HG02623 (cell line): Measurements from ENCODE around the gene TGFBR3.
"Not testable (repeated sequence)": the region's sequence is repeated elsewhere in the genome, so short reads cannot be mapped to it uniquely, and the experiment has no call there.

Experiments used
- ATAC-seq: cut with Tn5 transposase; IDR thresholded peaks from one replicate; pipeline ENCODE4 v1.9.1; 2021; ENCODE audit warnings: moderate library complexity; ENCODE audit not compliant: unreplicated experiment

TGFBR3 gene

DNA sequence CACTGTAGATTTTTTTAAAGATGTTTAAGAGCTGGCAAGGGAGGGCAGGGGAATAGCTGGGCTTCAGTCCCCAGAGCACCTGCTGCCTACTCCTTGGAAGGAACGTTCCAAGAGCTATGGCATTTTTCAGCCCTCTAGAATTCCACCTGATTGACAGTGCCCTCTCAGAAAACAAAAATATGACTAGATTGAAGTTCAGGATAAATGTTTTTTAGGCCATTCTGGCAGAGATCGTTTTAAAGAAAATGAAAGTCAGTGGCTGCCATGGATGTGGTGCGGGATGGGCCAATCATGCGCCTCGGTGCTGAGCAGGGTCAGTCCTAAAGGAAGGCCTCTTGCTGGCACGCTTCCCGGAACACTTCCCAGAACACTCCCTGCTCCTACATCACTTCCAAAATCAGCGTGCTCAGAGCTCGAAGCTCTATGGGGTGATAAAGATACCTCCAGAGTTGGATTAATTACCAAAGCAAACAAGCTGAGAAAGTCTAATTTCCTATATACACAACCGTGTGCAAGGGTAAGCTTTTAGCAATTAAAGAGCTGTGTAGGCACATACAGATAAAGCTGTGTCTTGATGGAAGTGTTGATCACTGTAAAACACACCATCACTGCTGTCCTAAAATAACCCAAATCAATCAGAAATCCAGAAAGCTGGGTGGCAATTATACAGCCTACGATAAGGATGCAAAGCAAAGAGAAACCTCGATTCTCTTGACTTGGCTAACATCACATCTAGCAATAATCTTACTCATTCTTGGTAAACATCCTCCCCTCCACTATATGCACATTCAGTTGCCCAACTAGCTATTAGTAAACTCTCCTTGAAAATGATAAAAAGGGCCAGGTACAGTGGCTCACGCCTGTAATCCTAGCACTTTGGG is 34.6 kb downstream of the TGFBR3 start:
- ATAC-seq: no peak

- no peak for ATAC-seq
These were observed 35.2 kb downstream of the TGFBR3 start for GRCh38 chr1:91850708-91851107.

DNA sequence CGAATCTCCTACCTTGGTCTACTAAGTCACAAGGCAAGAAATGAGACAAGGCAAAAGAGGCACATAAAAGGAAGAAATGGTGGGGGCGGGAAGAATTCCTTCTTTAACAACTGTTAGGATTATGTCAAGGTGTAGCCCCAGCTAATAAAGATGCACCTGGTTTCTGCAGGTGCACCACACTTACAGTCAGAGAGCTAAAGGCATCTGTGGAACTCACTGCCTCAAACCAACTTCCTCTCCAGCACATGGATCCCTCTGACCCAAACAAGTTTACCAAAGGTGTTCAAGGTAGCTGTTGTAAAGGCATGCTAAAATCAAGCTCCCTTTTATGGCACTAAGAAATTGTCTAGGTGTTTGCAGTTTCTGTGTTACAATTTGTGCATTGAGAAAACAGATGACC is 38.1 kb downstream of the TGFBR3 start:
- ATAC-seq: no peak

- no peak for ATAC-seq
These were observed 39.3 kb downstream of the TGFBR3 start for GRCh38 chr1:91846639-91847013.

DNA sequence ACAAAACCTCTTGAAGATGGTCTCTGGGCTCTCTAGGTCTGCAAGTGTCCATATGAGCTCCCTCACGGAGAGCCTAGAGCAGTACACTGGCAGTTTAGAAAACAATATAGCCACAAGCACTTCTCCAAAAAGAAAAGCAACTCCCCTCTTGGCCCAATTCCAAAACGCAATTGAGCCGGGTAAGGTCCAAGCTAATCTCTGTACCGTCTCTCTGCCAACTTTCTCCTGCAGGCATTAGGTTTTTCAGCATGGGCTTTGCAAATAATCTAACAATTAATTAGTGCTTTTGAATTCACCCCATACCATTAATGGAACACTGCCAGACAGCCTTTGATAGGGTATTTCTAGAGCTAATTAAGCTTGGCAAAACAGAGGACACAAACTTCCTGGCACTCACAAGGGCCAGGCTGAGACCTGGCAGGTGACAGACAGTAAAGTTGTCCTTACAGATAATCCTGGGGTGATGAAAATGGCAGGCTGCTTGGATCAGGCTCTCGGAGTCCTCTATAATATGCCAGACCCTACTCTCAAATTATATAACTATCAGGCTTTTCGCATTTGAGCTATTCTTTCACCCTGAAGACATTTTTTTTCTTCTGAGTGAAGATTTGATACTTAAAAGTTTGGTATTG is 39.8 kb downstream of the TGFBR3 start:
- ATAC-seq: no peak

GRCh38 chr1:91844862-91845528 is 41.0 kb downstream of the TGFBR3 start:
- no peak for ATAC-seq

- no peak for ATAC-seq
These were observed 42.1 kb downstream of the TGFBR3 start for GRCh38 chr1:91843843-91844242.

DNA sequence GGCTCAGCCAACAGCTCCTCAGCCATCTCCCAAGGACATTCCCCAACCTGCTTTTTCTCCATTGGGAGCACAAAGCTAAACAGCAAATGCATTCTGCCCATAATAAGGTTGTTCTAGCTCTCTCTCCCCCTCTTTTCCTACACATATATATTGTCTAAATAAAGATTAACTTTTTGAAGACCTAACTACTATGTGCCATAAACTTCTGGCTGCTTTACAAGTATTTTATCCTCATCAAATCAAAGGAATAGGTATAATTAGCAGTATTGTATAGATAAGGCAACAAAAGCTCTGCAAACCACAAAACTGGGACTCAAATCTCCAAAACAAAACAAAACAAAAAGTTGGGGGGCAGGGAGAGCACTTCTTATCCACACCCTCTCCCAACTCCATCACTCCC is 43.4 kb downstream of the TGFBR3 start:
- no peak for ATAC-seq

GRCh38 chr1:91842056-91842455 is 43.9 kb downstream of the TGFBR3 start:
- no peak for ATAC-seq

DNA sequence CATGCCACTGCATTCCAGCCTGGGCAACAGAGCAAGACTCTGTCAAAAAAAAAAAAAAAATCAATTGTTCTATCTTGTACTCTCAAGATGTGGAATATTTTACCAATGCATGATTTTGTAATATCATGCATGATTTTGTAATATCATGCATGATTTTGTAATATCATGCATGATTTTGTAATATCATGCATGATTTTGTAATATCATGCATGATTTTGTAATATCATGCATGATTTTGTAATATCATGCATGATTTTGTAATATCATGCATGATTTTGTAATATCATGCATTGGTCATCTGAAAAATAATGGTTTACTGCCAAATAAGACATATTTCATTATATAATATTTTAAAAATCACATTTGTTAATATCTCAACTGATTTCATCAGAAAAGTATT is 45.7 kb downstream of the TGFBR3 start:
- not testable (repeated sequence) for ATAC-seq

GRCh38 chr1:91836331-91837040 is 49.5 kb downstream of the TGFBR3 start:
- ATAC-seq: no peak

DNA sequence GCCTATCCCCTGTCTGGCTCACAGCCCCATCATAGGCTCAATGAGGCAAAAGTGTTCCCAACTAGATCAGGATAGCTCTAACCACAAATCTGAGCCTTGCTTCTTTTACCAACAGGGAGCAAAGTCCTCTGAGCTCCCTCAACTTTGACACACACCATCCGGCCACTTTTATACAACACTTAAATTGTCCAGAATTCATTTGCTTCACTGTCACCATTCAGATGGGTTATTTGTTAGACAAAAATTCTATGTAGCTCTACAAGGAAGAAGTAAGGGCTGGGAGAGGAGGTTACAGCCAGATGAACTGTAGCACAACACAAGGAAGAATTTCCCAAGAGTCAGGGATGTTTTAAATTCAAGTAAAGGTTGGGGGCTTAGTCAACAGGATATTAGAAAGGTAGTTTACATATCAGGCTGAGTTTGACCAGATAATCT is 50.8 kb downstream of the TGFBR3 start:
- no peak for ATAC-seq

- ATAC-seq: not testable (repeated sequence)
These were observed 51.4 kb downstream of the TGFBR3 start for GRCh38 chr1:91834549-91834948.

- no peak for ATAC-seq
These were observed 52.0 kb downstream of the TGFBR3 start for GRCh38 chr1:91833946-91834345.

- no peak for ATAC-seq
These were observed 54.6 kb downstream of the TGFBR3 start for GRCh38 chr1:91831132-91831930.

- no peak for ATAC-seq
These were observed 55.5 kb downstream of the TGFBR3 start for GRCh38 chr1:91830242-91831131.

DNA sequence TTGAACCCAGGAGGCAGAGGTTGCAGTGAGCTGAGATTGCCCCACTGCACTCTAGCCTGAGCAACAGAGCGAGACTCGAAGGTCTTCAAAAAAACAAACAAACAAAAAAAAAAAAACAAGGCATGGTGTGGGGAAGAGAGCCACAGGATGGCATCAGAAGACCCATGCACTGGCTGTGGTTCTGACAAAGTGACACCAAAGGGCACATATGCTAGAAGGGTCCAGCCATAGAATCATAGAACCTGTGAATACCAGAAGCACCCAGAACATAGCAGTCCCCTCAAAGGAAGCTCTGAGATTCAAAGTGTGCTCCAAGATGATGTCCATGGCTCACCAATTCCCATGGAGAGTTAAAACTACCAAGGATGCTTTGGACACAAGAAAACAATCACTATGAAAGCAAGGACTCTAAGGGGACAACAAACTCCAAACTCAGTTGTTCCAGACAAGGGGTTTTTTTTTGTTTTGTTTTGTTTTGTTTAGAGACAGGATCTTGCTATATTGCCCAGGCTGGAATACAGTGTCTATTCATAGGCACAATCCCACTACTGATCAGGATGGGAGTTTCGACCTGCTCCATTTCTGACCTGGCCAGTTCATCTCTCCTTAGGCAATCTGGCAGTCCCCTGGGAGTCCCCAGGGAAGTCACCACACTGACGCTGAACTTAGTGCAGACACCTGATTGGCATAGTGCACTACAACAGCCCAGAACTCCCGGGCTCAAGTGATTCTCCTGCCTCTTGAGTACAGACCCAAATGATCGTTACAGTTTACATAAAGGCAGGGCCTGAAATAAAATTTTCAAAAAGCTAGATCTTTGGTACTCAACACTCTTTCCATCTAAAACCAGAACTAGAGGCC is 56.4 kb downstream of the TGFBR3 start:
- ATAC-seq: no peak

- no peak for ATAC-seq
These were observed 57.2 kb downstream of the TGFBR3 start for GRCh38 chr1:91828583-91829281.
